Subcutaneous abdominal adipose tissue (tissue), 5 donors: ENCODE measurements around the gene QSOX1.

Experiments used
- H3K27ac ChIP-seq: one replicate; pipeline ENCODE4 v1.7.0; 2013; ENCODE audit warnings: low read depth, mild to moderate bottlenecking, inconsistent platforms, low read length, moderate library complexity
- H3K27me3 ChIP-seq, 5 donors: one replicate each; pipeline ENCODE4 v1.7.0; 2013; ENCODE audit warnings: low read length in 5 of 5, inconsistent platforms in 1 of 5; ENCODE audit not compliant: control insufficient read depth in 5 of 5, insufficient read depth in 4 of 5
- H3K36me3 ChIP-seq, 5 donors: one replicate each; pipeline ENCODE4 v1.7.0; 2013; ENCODE audit warnings: low read length in 5 of 5; ENCODE audit not compliant: control insufficient read depth in 5 of 5, insufficient read depth in 5 of 5
- H3K4me1 ChIP-seq, 5 donors: one replicate each; pipeline ENCODE4 v1.7.0; 2013; ENCODE audit warnings: low read length in 5 of 5, mild to moderate bottlenecking in 3 of 5, moderate library complexity in 1 of 5; ENCODE audit not compliant: control insufficient read depth in 5 of 5, insufficient read depth in 5 of 5
- H3K4me3 ChIP-seq, 5 donors: one replicate each; pipeline ENCODE4 v1.7.0; 2013; ENCODE audit warnings: low read length in 5 of 5, low read depth in 1 of 5
- H3K9ac ChIP-seq, 5 donors: one replicate each; pipeline ENCODE4 v1.7.0; 2013; ENCODE audit warnings: low read length in 5 of 5, mild to moderate bottlenecking in 4 of 5, moderate library complexity in 3 of 5
- H3K9me3 ChIP-seq, 5 donors: one replicate each; pipeline ENCODE4 v1.7.0; 2013; ENCODE audit warnings: low read length in 5 of 5; ENCODE audit not compliant: control insufficient read depth in 5 of 5
- donor health status: healthy.
- donor health status: healthy.
- donor health status: healthy.
- donor health status: healthy.
- donor health status: healthy.

Gene QSOX1

GRCh38 chr1:180230416-180230790 is 75.7 kb downstream of the QSOX1 start:
- no peak overlapping the region for H3K9ac ChIP-seq
- peak overlapping the region; percentile 57 to 75 (median 59) for H3K4me3 ChIP-seq
- H3K36me3 ChIP-seq, result no peaks in the 10 kb centered on the region
- H3K9me3 ChIP-seq, result no peaks in the 10 kb centered on the region
- H3K4me1 ChIP-seq, result peaks cover 0 to 55% (median 54%) of the 10 kb centered on the region in 5 donors
- H3K27me3 ChIP-seq, result peaks cover 56 to 72% (median 64%) of the 10 kb centered on the region in 5 donors
- no peak overlapping the region for H3K27ac ChIP-seq

GRCh38 chr1:180230791-180231505 is 76.3 kb downstream of the QSOX1 start:
- Histone ChIP-seq H3K9ac (no peak overlapping the region), H3K9me3 (no peaks in the 10 kb centered on the region), H3K27ac (no peak overlapping the region), H3K4me1 (peaks cover 0 to 60% (median 59%) of the 10 kb centered on the region in 5 donors), H3K36me3 (no peaks in the 10 kb centered on the region), H3K4me3 (peak overlapping the region; percentile 44 to 75 (median 59)), H3K27me3 (peaks cover 60 to 73% (median 69%) of the 10 kb centered on the region in 5 donors)

GRCh38 chr1:180231506-180231921 is 76.8 kb downstream of the QSOX1 start:
- no peaks in the 10 kb centered on the region for H3K36me3 ChIP-seq
- no peaks in the 10 kb centered on the region for H3K9me3 ChIP-seq
- peaks cover 60 to 74% (median 72%) of the 10 kb centered on the region in 5 donors for H3K27me3 ChIP-seq
- peak overlapping the region; percentile 44 to 75 (median 59) for H3K4me3 ChIP-seq
- peaks cover 0 to 64% (median 61%) of the 10 kb centered on the region in 5 donors for H3K4me1 ChIP-seq
- H3K9ac ChIP-seq, result no peak overlapping the region
- H3K27ac ChIP-seq, result no peak overlapping the region

- Histone ChIP-seq H3K9me3 (no peaks in the 10 kb centered on the region), H3K27me3 (peaks cover 64 to 75% (median 73%) of the 10 kb centered on the region in 5 donors), H3K4me3 (peak overlapping the region in 1 of 5 donors; percentile 68), H3K36me3 (no peaks in the 10 kb centered on the region), H3K4me1 (peaks cover 0 to 64% (median 61%) of the 10 kb centered on the region in 5 donors), H3K9ac (no peak overlapping the region), H3K27ac (no peak overlapping the region)
These were observed 77.3 kb downstream of the QSOX1 start for GRCh38 chr1:180231936-180232335.

- H3K4me1 ChIP-seq, result peaks cover 0 to 64% (median 61%) of the 10 kb centered on the region in 5 donors
These were observed 77.9 kb downstream of the QSOX1 start for GRCh38 chr1:180232521-180233043.

GRCh38 chr1:180233191-180234011 is 78.7 kb downstream of the QSOX1 start:
- no peaks in the 10 kb centered on the region for H3K9me3 ChIP-seq
- H3K4me1 ChIP-seq, result peaks cover 0 to 64% (median 61%) of the 10 kb centered on the region in 5 donors
- H3K4me3 ChIP-seq, result peak overlapping the region in 1 of 5 donors; percentile 13
- no peaks in the 10 kb centered on the region for H3K36me3 ChIP-seq
- H3K9ac ChIP-seq, result no peak overlapping the region
- peaks cover 67 to 85% (median 82%) of the 10 kb centered on the region in 5 donors for H3K27me3 ChIP-seq
- H3K27ac ChIP-seq, result no peak overlapping the region

More at GRCh38 chr1:180232521-180233043, 77.9 kb downstream of the QSOX1 start:
- H3K9me3 ChIP-seq, result no peaks in the 10 kb centered on the region
- no peaks in the 10 kb centered on the region for H3K36me3 ChIP-seq
- H3K9ac ChIP-seq, result no peak overlapping the region
- H3K27me3 ChIP-seq, result peaks cover 68 to 81% (median 79%) of the 10 kb centered on the region in 5 donors
- H3K27ac ChIP-seq, result no peak overlapping the region
- no peak overlapping the region for H3K4me3 ChIP-seq

- no peaks in the 10 kb centered on the region for H3K9me3 ChIP-seq
- H3K9ac ChIP-seq, result no peak overlapping the region
- no peaks in the 10 kb centered on the region for H3K36me3 ChIP-seq
- H3K4me3 ChIP-seq, result peak overlapping the region; percentile 18 to 52 (median 40)
- H3K27me3 ChIP-seq, result peaks cover 71 to 86% (median 84%) of the 10 kb centered on the region in 5 donors
- H3K27ac ChIP-seq, result no peak overlapping the region
- peaks cover 0 to 56% (median 53%) of the 10 kb centered on the region in 5 donors for H3K4me1 ChIP-seq
These were observed 79.9 kb downstream of the QSOX1 start for GRCh38 chr1:180234369-180235076.

GRCh38 chr1:180235077-180235501 is 80.4 kb downstream of the QSOX1 start:
- no peak overlapping the region for H3K27ac ChIP-seq
- peaks cover 0 to 54% (median 51%) of the 10 kb centered on the region in 5 donors for H3K4me1 ChIP-seq
- H3K9ac ChIP-seq, result no peak overlapping the region
- peaks cover 75 to 91% (median 88%) of the 10 kb centered on the region in 5 donors for H3K27me3 ChIP-seq
- H3K4me3 ChIP-seq, result peak overlapping the region in 3 of 5 donors; percentile 2 to 52 (median 45)
- H3K9me3 ChIP-seq, result no peaks in the 10 kb centered on the region
- H3K36me3 ChIP-seq, result no peaks in the 10 kb centered on the region

- Histone ChIP-seq H3K27ac (no peak overlapping the region), H3K4me3 (peak overlapping the region in 1 of 5 donors; percentile 52), H3K36me3 (no peaks in the 10 kb centered on the region), H3K27me3 (peaks cover 74 to 93% (median 86%) of the 10 kb centered on the region in 5 donors), H3K9me3 (no peaks in the 10 kb centered on the region), H3K9ac (no peak overlapping the region), H3K4me1 (peaks cover 0 to 49% (median 45%) of the 10 kb centered on the region in 5 donors)
These were observed 81.0 kb downstream of the QSOX1 start for GRCh38 chr1:180235502-180236239.
